Ovary (tissue), 3 donors: ENCODE measurements around the gene TPSB2.

Experiments
- POLR2A ChIP-seq: fragments of 450-650 bp; IDR thresholded peaks from one replicate; pipeline ENCODE4 v1.6.1; 2017; ENCODE audit warnings: antibody characterized with exemption, mild to moderate bottlenecking, moderate library complexity
- TF ChIP-seq, protein P1 (sequence below), 3 donors: fragments of 450-650 bp in 2 of 3; fragments of 200-600 bp in 1 of 3; IDR thresholded peaks; one replicate each; pipeline versions ENCODE4 v1.5.1 to v1.8.0; 2016 to 2022; ENCODE audit warnings: antibody characterized with exemption in 3 of 3, mild to moderate bottlenecking in 1 of 3
- donor health status: DM: no; HTN: no; CAD: no.

DNA sequence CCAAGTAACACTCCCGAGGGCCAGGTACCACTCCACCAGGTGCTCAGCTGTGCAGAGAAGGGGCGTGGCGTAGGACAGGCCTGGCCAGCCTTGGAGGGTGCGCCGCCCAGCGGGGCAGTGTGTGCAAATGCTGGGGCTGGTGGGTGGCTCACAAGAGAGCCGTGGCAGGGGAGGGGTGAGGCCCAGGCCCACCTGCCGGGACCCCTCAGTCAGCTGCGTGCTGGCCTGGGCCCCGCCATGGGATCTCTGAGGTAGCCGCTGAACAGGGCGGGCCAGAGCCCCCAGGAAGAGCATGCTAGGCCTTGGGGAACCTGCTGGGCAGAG is 13.7 kb downstream of the TPSB2 start:
- TF ChIP-seq, protein P1, sequence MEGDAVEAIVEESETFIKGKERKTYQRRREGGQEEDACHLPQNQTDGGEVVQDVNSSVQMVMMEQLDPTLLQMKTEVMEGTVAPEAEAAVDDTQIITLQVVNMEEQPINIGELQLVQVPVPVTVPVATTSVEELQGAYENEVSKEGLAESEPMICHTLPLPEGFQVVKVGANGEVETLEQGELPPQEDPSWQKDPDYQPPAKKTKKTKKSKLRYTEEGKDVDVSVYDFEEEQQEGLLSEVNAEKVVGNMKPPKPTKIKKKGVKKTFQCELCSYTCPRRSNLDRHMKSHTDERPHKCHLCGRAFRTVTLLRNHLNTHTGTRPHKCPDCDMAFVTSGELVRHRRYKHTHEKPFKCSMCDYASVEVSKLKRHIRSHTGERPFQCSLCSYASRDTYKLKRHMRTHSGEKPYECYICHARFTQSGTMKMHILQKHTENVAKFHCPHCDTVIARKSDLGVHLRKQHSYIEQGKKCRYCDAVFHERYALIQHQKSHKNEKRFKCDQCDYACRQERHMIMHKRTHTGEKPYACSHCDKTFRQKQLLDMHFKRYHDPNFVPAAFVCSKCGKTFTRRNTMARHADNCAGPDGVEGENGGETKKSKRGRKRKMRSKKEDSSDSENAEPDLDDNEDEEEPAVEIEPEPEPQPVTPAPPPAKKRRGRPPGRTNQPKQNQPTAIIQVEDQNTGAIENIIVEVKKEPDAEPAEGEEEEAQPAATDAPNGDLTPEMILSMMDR (IDR thresholded peaks at IDR 0.05), result no peak
- TF ChIP-seq POLR2A, result no peak
